Pancreas (tissue), 10 donors: ENCODE results near the gene PPAN. TPM values are rescaled to one million over a fixed set of nuclear protein-coding genes. Genes with fewer than 3 reads are reported as not detected.
A peak's percentile ranks its signal among the peaks of the same experiment; 100 is the strongest.

Experiments
- ATAC-seq, 4 donors: fragments of 200-7000 bp; cut with Tn5 transposase; one replicate each; pipeline versions ENCODE4 v1.8.0 to v1.9.1; 2020; ENCODE audit warnings: mild to moderate bottlenecking in 4 of 4, moderate library complexity in 4 of 4
- DNase-seq, 6 donors: peaks; one replicate each; pipeline ENCODE4 v3.0.0-alpha.2; 2020
- FAIRE-seq: peaks from 2 replicates; lab custom pipeline; 2012; peaks lifted over from hg19 to GRCh38; lab: Jason Lieb, UNC
- H3K27ac ChIP-seq, 4 donors: fragments of 200-600 bp; sonication (generic); 1 replicate in 3 of 4; 2 replicates in 1 of 4; pipeline versions ENCODE4 v1.5.0 to v1.8.0; 2020
- H3K27me3 ChIP-seq, 4 donors: fragments of 200-600 bp; one replicate each; pipeline ENCODE4 v1.8.0; 2021
- H3K36me3 ChIP-seq, 3 donors: fragments of 200-600 bp; sonication (generic) in 1 of 3; one replicate each; pipeline versions ENCODE4 v1.5.0 to v1.8.0; 2020 to 2021
- H3K4me1 ChIP-seq, 3 donors: fragments of 200-600 bp; one replicate each; pipeline ENCODE4 v1.8.0; 2021
- H3K4me3 ChIP-seq, 4 donors: fragments of 200-600 bp; sonication (generic) in 2 of 4; one replicate each; pipeline versions ENCODE4 v1.5.0 to v1.8.0; 2020 to 2021
- H3K9me3 ChIP-seq, 4 donors: fragments of 200-600 bp; one replicate each; pipeline ENCODE4 v1.8.0; 2021
- CTCF ChIP-seq, 4 donors: fragments of 200-600 bp; sonication (generic) in 3 of 4; IDR thresholded peaks; one replicate each; pipeline versions ENCODE4 v1.5.0 to v1.8.0; 2021; ENCODE audit warnings: antibody characterized with exemption in 4 of 4
- WGBS, 2 donors: extraction: QIAGEN DNeasy Blood & Tissue Kit; methylation state at CpG; one replicate each; pipeline ENCODE4 v1.1.7; 2013; 5-methylcytosine and 5-hydroxymethylcytosine counted together
- intact Hi-C, 3 donors: fragments of 100-400 bp; cut with DNase I; formaldehyde crosslinking; loops; one replicate each; pipeline versions ENCODE4 v1.11.1 to v1.14.2; 2022
- polyA plus RNA-seq, 2 donors: library from polyadenylated mRNA; stranded (reverse); fragments of 200-250 nt; gene quantifications; one replicate each; pipeline ENCODE4 v1.2.3, GENCODE V29; 2013
- total RNA-seq, 6 donors: library from RNA; stranded (reverse); fragmentation: NEBNext Ultra II Directional in 4 of 6; extraction: Animal tissue kit (Norgen Biotek cat#: 25700) in 4 of 6; gene quantifications; one replicate each; pipeline versions ENCODE4 v1.2.1 to v1.2.4, GENCODE V29; 2021 to 2023
- donor health status: healthy with polysubstance abuse.
- donor health status: DM: no; HTN: no; CAD: no; lungs with moderate emphysema.
- donor health status: DM: no; HTN: no; CAD: no.
- donor health status: control.
- donor health status: control.
- donor health status: Bipolar disorder and iron deficiency.
- donor health status: DM: yes; HTN: yes; CAD: no.
- donor health status: DM: no; HTN: no; CAD: no.
- donor health status: DM: no; HTN: no; CAD: no.
- donor health status: DM: yes; HTN: yes; CAD: no.

Gene PPAN
- 10 to 100 TPM in 5 of 6 donors, 1 to 10 TPM in 1; 9.3 to 32.0 (median 15.8) TPM for total RNA-seq
- polyA plus RNA-seq, result 10 to 100 TPM; 55.9 to 67.9 TPM

GRCh38 chr19:10106100-10106936 lies at the start of gene PPAN:
TSS of gene PPAN (plus strand) at chr19:10106362. CDS start at chr19:10106395, 33 bp downstream.
- intact Hi-C loops, result no loop called here
- TF ChIP-seq CTCF (IDR thresholded peaks at IDR 0.05), result no peak

GRCh38 chr19:10061717-10062310 lies 44.3 kb upstream of the PPAN start:
- DNase-seq (no peak), FAIRE-seq (no peak), ATAC-seq (peak in 1 of 4 donors; percentile 15)
- intact Hi-C loops, result no loop called here
- Histone ChIP-seq H3K27me3 (no peaks in the 10 kb centered on the region), H3K36me3 (no peaks in the 10 kb centered on the region), H3K4me1 (no peaks in the 10 kb centered on the region), H3K27ac (no peak overlapping the region), H3K9me3 (no peaks in the 10 kb centered on the region), H3K4me3 (no peak overlapping the region)
- no peak for TF ChIP-seq CTCF (IDR thresholded peaks at IDR 0.05)
- WGBS, 2 donors, result 27 to 45% methylated on average over 12 to 21 of the region's 21 CpGs

More at GRCh38 chr19:10106100-10106936, at the start of gene PPAN:
- DNase-seq (peak; percentile 95 to 100 (median 98)), ATAC-seq (peak; percentile 97 to 98 (median 98)), FAIRE-seq (peak; percentile 78)
- Histone ChIP-seq H3K4me1 (peaks cover 0 to 7% (median 4%) of the 10 kb centered on the region in 3 donors), H3K9me3 (no peaks in the 10 kb centered on the region), H3K36me3 (peaks cover 14 to 31% (median 29%) of the 10 kb centered on the region in 3 donors), H3K4me3 (peak within 1 kb of the TSS; percentile 47 to 92 (median 82)), H3K27me3 (no peaks in the 10 kb centered on the region), H3K27ac (peak within 1 kb of the TSS in 3 of 4 donors; percentile 28 to 50 (median 31))
- 1 to 2% methylated on average over 64 to 71 of the region's 71 CpGs for WGBS, 2 donors

GRCh38 chr19:10068205-10068604 lies 38.0 kb upstream of the PPAN start:
- Histone ChIP-seq H3K36me3 (no peaks in the 10 kb centered on the region), H3K27me3 (no peaks in the 10 kb centered on the region), H3K4me3 (no peak overlapping the region), H3K9me3 (no peaks in the 10 kb centered on the region), H3K27ac (no peak overlapping the region), H3K4me1 (no peaks in the 10 kb centered on the region)
- intact Hi-C loops, result no loop called here
- ATAC-seq, result no peak
- no peak for FAIRE-seq
- DNase-seq, result no peak
- 48 to 66% methylated on average over 4 of the region's 4 CpGs for WGBS, 2 donors
- TF ChIP-seq CTCF (IDR thresholded peaks at IDR 0.05), result no peak

- Histone ChIP-seq H3K4me1 (no peaks in the 10 kb centered on the region), H3K27ac (no peak overlapping the region), H3K4me3 (no peak overlapping the region), H3K36me3 (no peaks in the 10 kb centered on the region), H3K27me3 (no peaks in the 10 kb centered on the region), H3K9me3 (no peaks in the 10 kb centered on the region)
- DNase-seq, result no peak
- FAIRE-seq, result no peak
- intact Hi-C loops, result no loop called here
- 63 to 71% methylated on average over 6 of the region's 6 CpGs for WGBS, 2 donors
- TF ChIP-seq CTCF (IDR thresholded peaks at IDR 0.05), result no peak
- no peak for ATAC-seq
Observed at GRCh38 chr19:10069046-10069445, 37.1 kb upstream of the PPAN start.
